ENCODE results near the gene MYH7.
"Not testable (repeated sequence)": the region's sequence is repeated elsewhere in the genome, so short reads cannot be mapped to it uniquely, and the experiment has no call there.

MYH7 gene

GRCh38 chr14:23457587-23458445 is 22.4 kb upstream of the MYH7 start:
- Mint-ChIP-seq H3K27ac (no peak overlapping the region), H3K27me3 (peaks cover 45% of the 10 kb centered on the region)

GRCh38 chr14:23456883-23457586 is 21.6 kb upstream of the MYH7 start:
- peaks cover 45% of the 10 kb centered on the region for H3K27me3 Mint-ChIP-seq
- not testable (repeated sequence) for ATAC-seq, H3K9me3 Mint-ChIP-seq, H3K27ac Mint-ChIP-seq, H3K36me3 Mint-ChIP-seq, H3K4me1 Mint-ChIP-seq, H3K4me3 Mint-ChIP-seq

More at GRCh38 chr14:23457587-23458445, 22.4 kb upstream of the MYH7 start:
- ATAC-seq: no peak
- Mint-ChIP-seq H3K4me1 (no peaks in the 10 kb centered on the region), H3K9me3 (no peaks in the 10 kb centered on the region), H3K36me3 (no peaks in the 10 kb centered on the region), H3K4me3 (no peak overlapping the region)

DNA sequence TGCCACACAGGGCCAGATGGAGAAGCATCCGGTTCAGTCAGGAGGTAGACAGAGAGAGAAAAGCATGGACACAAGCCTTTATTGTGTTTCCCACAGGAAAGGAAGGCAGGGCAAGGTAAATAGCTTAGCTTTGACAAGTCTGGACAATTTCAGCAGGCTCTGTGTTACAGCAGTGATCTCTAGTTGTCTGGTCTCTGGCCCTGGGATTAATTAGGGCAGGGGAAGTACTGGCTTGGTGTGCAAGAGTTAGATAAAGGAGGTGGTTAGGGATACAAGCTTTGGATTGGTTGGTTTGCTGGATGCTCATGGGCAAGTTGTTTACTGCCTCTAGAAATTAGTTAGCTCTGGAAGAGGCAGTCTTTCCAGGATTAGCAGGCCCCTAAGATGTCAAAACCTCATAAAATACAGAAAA is 19.0 kb upstream of the MYH7 start:
- Mint-ChIP-seq H3K27ac (no peak overlapping the region), H3K9me3 (no peaks in the 10 kb centered on the region), H3K27me3 (peaks cover 59% of the 10 kb centered on the region), H3K36me3 (no peaks in the 10 kb centered on the region), H3K4me3 (no peak overlapping the region), H3K4me1 (no peaks in the 10 kb centered on the region)
- no peak for ATAC-seq

DNA sequence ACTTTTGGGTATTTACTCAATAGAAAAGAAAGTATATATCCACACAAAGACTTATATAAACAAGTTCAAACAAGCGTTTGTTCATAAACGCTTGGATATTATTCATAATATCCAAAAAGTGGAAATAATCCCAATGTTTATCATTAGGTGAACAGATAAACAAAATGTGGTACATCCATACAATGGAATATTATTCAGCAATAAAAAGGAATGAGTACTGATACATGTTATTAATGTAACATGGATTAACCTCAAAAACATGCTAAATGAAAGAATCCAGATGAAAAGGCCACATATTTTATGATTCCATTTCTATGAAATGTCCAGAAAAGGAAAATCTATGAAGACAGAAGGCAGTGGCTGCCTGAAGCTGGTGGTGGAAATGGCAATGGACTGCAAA is 16.8 kb upstream of the MYH7 start:
- peaks cover 56% of the 10 kb centered on the region for H3K27me3 Mint-ChIP-seq
- H3K27ac Mint-ChIP-seq: no peak overlapping the region
- H3K36me3 Mint-ChIP-seq: no peaks in the 10 kb centered on the region
- ATAC-seq: no peak
- H3K4me1 Mint-ChIP-seq: no peaks in the 10 kb centered on the region
- H3K4me3 Mint-ChIP-seq: no peak overlapping the region
- no peaks in the 10 kb centered on the region for H3K9me3 Mint-ChIP-seq

GRCh38 chr14:23450379-23450778 is 14.9 kb upstream of the MYH7 start:
- peaks cover 39% of the 10 kb centered on the region for H3K27me3 Mint-ChIP-seq
- no peak overlapping the region for H3K4me3 Mint-ChIP-seq
- H3K27ac Mint-ChIP-seq: no peak overlapping the region
- H3K9me3 Mint-ChIP-seq: no peaks in the 10 kb centered on the region
- ATAC-seq: no peak
- H3K36me3 Mint-ChIP-seq: no peaks in the 10 kb centered on the region
- H3K4me1 Mint-ChIP-seq: no peaks in the 10 kb centered on the region

DNA sequence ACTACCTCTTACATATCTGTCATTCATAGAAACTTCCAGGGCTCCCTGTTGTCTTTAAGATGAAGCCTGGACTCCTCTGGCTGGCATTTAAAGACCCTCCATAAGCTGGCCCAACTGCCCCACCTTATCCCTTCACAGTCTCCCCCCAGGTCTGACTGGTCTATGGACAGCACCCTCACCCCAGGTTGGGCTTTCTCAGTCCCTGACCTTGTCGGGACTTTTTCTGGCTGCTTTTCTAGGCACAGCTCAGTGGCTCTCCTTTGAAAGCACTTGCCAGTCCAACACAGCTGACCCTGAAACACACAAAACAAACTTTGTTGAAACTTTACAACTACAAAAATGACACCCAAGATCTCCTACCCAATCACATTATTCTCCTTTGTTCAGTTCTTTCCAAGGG is 13.9 kb upstream of the MYH7 start:
- ATAC-seq: no peak
- Mint-ChIP-seq H3K27ac (no peak overlapping the region), H3K36me3 (no peaks in the 10 kb centered on the region), H3K4me1 (no peaks in the 10 kb centered on the region), H3K27me3 (peaks cover 28% of the 10 kb centered on the region), H3K9me3 (no peaks in the 10 kb centered on the region), H3K4me3 (no peak overlapping the region)

- no peaks in the 10 kb centered on the region for H3K4me1 Mint-ChIP-seq
- no peak overlapping the region for H3K27ac Mint-ChIP-seq
- no peak for ATAC-seq
- H3K9me3 Mint-ChIP-seq: no peaks in the 10 kb centered on the region
- no peaks in the 10 kb centered on the region for H3K36me3 Mint-ChIP-seq
- H3K4me3 Mint-ChIP-seq: no peak overlapping the region
- peaks cover 25% of the 10 kb centered on the region for H3K27me3 Mint-ChIP-seq
Measured at GRCh38 chr14:23447361-23448350, 12.2 kb upstream of the MYH7 start.

DNA sequence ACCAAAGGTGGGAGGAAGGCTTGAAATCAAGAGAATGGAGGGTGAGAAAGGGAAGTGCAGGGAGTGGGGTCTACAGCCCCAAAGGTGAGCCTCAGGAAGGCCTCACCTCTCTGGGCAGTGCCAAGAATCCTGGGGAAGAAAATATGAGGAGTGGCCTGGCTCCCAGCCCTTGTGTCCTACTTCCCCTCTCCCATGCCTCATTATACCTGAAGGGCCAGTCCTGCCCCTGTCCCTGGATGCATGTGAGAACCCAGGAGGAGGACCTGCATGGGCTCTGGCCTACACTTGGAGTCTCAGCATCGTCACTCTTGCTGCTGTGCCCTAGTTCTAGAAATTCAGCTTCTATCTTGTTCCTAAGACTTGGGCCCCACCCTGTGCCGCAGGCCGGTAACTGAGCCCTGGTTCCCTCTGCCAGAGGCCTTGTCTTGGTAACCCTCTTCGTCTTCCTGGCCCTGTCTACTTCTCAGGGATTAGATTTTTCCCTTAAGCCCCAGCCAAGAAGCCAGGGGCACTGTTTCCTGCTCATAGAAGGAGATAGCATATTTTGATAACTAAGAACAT is 10.9 kb upstream of the MYH7 start:
- no peak for ATAC-seq
- H3K27ac Mint-ChIP-seq: no peak overlapping the region
- H3K36me3 Mint-ChIP-seq: no peaks in the 10 kb centered on the region

DNA sequence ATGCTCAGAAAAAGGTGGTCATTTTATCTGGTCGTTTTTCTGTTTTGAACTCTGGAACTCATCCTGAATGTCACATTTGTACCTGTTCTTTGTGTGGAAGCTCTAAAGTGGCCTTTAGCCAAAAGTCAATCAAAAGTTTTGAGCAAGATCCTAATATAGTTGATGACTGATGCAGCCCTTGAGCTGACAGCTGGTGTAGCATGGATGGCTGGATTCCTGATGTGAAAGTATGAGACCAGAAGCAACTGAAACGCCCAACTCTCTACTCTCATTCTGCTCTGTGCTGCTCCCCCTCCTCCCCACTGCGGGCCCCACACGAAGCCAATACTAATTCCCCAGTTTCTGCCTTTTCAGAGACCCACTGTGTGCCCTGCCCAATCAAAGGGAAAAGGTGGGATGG is 10.3 kb upstream of the MYH7 start:
- no peak overlapping the region for H3K4me3 Mint-ChIP-seq
- no peaks in the 10 kb centered on the region for H3K36me3 Mint-ChIP-seq
- no peak for ATAC-seq
- no peaks in the 10 kb centered on the region for H3K4me1 Mint-ChIP-seq
- no peaks in the 10 kb centered on the region for H3K9me3 Mint-ChIP-seq
- no peak overlapping the region for H3K27ac Mint-ChIP-seq
- H3K27me3 Mint-ChIP-seq: peaks cover 33% of the 10 kb centered on the region

More for the DNA sequence above, 10.9 kb upstream of the MYH7 start:
- peaks cover 33% of the 10 kb centered on the region for H3K27me3 Mint-ChIP-seq
- H3K9me3 Mint-ChIP-seq: no peaks in the 10 kb centered on the region
- no peak overlapping the region for H3K4me3 Mint-ChIP-seq
- no peaks in the 10 kb centered on the region for H3K4me1 Mint-ChIP-seq

GRCh38 chr14:23444314-23444713 is 8.9 kb upstream of the MYH7 start:
- H3K9me3 Mint-ChIP-seq: no peaks in the 10 kb centered on the region
- H3K4me1 Mint-ChIP-seq: no peaks in the 10 kb centered on the region
- peaks cover 36% of the 10 kb centered on the region for H3K27me3 Mint-ChIP-seq
- ATAC-seq: no peak
- H3K4me3 Mint-ChIP-seq: no peak overlapping the region
- no peaks in the 10 kb centered on the region for H3K36me3 Mint-ChIP-seq
- no peak overlapping the region for H3K27ac Mint-ChIP-seq

DNA sequence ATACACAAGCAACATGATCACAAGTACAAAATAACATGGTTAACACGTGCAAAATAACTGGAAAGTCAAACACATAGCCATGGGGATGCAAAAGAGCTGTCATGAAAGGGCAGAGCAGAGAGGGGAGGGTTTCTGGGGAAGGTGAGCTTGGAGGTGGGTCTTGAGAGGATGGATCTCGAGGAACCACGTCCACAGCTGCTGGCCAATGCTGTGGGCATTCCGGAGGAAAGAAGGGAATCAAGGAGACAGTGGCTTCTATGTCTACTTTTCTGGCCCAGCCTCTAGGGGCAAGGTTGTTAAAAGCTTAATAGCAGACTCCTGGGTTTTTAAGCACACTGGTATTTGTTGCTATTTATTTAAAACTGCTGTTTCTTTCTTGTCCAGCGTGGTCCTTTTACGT is 8.4 kb upstream of the MYH7 start:
- Mint-ChIP-seq H3K4me1 (no peaks in the 10 kb centered on the region), H3K9me3 (no peaks in the 10 kb centered on the region), H3K4me3 (no peak overlapping the region), H3K27ac (no peak overlapping the region), H3K36me3 (no peaks in the 10 kb centered on the region), H3K27me3 (peaks cover 34% of the 10 kb centered on the region)
- ATAC-seq: no peak

- ATAC-seq: no peak
Measured at GRCh38 chr14:23443411-23443812, 8.0 kb upstream of the MYH7 start.

DNA sequence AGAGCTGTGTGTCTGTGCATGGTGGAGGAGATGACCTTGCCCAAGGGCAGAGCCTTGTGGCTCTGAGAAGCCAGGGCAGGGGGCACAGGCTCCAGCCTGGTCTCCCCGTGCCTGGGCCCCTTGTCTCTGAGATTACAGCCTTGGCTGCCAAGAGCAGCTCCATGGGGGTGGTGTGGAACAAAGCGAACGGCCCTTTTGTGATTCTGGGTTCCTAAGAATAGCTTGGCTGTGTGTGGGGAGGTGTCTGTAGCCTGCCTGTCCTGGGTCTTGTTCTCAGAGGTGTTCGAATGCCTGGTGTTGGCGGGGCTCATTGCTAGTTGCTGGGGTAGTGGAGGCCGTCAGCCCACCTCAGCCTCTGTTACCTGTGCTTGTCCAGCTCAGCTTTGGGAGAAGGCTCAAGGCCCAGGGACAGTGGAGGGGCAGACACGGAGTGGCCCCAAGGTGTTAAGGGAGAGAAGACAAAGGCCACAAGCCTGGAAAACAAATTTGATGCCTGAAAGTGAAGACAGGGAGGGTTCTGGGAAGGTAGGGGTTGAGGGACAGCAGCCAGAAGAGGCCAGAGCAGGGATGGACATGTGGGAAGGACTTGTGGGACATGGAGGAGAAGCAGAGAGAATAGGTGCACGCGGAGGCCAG is 7.4 kb upstream of the MYH7 start:
- ATAC-seq: no peak
- Mint-ChIP-seq H3K4me1 (no peaks in the 10 kb centered on the region), H3K36me3 (no peaks in the 10 kb centered on the region), H3K27me3 (peaks cover 34% of the 10 kb centered on the region), H3K27ac (no peak overlapping the region), H3K4me3 (no peak overlapping the region), H3K9me3 (no peaks in the 10 kb centered on the region)

More at GRCh38 chr14:23443411-23443812, 8.0 kb upstream of the MYH7 start:
- H3K27ac Mint-ChIP-seq: no peak overlapping the region
- H3K27me3 Mint-ChIP-seq: peaks cover 34% of the 10 kb centered on the region
- no peaks in the 10 kb centered on the region for H3K36me3 Mint-ChIP-seq
- no peaks in the 10 kb centered on the region for H3K4me1 Mint-ChIP-seq
- no peaks in the 10 kb centered on the region for H3K9me3 Mint-ChIP-seq
- no peak overlapping the region for H3K4me3 Mint-ChIP-seq

DNA sequence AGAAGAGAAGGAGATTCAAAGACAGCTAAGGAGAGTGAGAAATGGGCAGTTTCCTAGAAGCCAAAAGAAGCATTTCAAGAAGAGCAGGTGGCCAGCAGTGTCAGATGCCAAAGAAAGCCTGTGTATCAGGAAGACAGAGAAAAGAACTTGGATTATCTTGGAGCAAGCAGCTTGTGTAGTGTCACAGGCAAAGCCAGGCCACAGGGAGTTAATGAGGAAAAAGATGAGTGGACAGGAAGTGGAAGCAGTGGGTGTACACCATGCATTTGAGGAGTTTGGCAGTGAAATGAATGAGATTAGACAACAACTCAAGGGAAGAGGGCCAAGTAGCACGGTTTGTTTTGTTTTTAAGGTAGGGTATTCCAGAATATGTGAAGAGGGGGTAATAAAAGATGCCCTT is 5.6 kb upstream of the MYH7 start:
- peaks cover 34% of the 10 kb centered on the region for H3K27me3 Mint-ChIP-seq
- ATAC-seq: no peak
- no peaks in the 10 kb centered on the region for H3K9me3 Mint-ChIP-seq
- H3K36me3 Mint-ChIP-seq: no peaks in the 10 kb centered on the region
- H3K4me1 Mint-ChIP-seq: no peaks in the 10 kb centered on the region
- H3K27ac Mint-ChIP-seq: no peak overlapping the region
- H3K4me3 Mint-ChIP-seq: no peak overlapping the region
